Stimulated activated CD8-positive, alpha-beta memory T cell treated with anti-CD3 and anti-CD28 coated beads, Interleukin-2, amount 100 ng/mL, for 1 hour (primary cell): ENCODE data around the gene PQBP1.
A peak's percentile ranks its signal among the peaks of the same experiment; 100 is the strongest.

Source experiments
- DNase-seq, 2 donors: peaks; one replicate each; pipeline ENCODE4 v3.0.0-alpha.2; 2020; ENCODE audit warnings: low read depth in 2 of 2

The PQBP1 gene

GRCh38 chrX:48923771-48924170, 26.0 kb downstream of the PQBP1 start:
- no peak for DNase-seq

- DNase-seq: no peak
These were observed 26.5 kb downstream of the PQBP1 start for GRCh38 chrX:48924270-48924669.

GRCh38 chrX:48927123-48927522, 29.4 kb downstream of the PQBP1 start:
- DNase-seq: no peak

DNA sequence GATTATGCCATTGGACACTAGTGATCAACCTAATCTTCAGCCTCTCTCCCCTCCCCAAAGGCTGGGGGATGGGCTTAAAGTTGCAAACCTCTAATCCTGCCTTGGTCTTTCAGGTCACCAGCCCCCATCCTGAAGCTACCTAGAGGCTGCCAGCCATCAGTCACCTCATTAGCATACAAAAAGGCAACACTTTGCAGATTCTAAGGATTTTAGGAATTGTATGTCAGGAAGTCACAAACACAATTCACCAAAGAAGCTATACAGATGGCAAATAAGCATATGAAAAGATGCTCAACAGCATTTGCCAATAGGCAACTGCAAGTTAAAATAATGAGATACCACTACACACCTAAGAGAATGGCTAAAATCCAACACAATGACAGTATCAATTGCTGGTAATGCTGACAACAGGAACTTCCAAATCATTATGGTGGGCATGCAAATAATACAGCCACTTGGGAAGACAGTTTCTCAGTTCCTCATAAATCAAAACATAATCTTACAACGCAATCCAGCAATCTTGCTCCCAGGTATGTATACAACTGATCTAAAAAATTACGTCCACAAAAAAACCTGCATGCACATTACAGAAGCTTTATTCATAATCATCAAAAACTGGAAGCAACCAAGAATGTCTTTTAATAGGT, 30.1 kb downstream of the PQBP1 start:
- DNase-seq: no peak

DNA sequence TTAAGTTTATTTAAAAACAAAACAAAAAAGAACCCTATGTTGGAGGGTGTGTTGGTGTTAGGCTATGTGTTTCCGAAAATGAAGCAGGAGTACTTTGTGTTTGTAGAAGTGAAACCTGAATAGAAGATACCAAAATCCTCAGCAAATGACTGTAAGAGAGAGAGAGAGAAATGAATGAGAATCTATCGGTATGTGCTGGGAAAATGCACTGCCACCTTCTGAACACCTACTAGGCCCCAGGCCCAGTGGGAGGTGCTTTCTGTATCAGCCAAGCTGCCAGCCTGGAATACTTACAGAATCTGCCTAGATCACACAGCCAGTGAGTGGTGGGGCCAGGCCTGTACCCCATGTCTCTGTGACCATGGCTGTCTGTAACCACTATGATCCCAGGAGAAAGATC, 36.0 kb downstream of the PQBP1 start:
- no peak for DNase-seq

DNA sequence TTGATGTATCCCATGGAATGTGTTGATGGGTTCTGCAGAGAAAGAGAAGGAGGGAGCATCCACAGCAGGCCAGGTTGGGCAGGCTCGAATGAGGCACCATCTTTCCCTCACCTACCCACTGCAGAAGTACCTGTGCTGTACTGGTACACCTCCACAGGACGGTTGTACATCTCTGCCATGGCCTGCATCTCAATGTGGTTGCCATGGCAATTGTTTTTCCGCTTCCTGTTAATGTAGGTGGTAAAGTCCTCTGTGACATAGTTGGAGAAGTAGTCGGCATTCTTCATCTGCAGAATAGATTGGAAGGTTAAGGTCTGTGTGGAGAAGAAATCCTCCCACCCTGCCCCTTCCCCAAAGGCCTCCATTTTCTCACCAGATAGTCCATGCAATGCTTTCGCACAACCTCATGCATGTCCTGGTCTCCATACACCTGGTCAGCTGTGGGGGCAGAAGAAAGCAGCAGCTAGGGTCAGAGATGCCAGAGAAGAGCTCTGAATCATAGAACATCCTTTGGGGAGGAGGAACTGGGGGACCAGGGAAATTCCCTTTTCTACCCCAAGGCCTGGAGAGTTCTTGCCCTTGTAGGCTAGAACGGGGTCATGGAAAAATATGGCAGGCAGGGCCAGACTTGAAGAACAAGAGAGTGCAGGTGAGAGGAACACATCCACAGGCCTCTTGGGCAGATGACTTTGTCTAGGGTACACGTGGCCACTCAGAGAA, 37.0 kb downstream of the PQBP1 start:
- no peak for DNase-seq

GRCh38 chrX:48935301-48935670, 37.6 kb downstream of the PQBP1 start:
- no peak for DNase-seq

DNA sequence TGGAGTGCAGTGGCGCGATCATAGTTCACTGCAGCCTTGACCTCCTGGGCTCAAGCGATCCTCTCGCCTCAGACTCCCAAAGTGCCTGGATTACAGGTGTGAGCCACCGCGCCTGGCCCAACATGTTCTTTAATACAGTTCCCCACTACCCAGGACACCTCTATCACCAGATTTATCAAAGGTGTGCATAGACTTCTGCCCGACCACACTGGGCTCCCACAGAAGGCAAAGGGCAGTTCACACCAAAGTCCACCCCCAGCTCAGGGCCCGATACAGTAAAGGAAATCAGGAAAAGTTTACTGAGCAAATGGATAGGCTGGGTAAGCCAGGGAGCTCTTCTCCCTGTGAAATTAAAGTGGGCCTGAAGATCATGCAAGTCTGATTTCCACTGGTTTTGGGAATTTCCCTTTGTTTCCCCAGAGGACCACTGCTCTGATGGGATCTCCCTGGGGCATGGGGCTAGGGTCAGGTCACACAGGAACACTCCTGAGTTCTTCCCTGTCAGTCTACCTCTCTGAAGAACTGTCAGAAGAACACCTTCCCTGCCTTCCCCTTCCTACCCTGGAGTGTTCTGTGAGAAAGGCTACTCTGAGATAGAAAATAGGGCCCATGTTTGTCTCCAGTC, 38.8 kb downstream of the PQBP1 start:
- DNase-seq: no peak

- peak; percentile 76 to 80 for DNase-seq
These were observed 39.6 kb downstream of the PQBP1 start for GRCh38 chrX:48937054-48937907.

DNA sequence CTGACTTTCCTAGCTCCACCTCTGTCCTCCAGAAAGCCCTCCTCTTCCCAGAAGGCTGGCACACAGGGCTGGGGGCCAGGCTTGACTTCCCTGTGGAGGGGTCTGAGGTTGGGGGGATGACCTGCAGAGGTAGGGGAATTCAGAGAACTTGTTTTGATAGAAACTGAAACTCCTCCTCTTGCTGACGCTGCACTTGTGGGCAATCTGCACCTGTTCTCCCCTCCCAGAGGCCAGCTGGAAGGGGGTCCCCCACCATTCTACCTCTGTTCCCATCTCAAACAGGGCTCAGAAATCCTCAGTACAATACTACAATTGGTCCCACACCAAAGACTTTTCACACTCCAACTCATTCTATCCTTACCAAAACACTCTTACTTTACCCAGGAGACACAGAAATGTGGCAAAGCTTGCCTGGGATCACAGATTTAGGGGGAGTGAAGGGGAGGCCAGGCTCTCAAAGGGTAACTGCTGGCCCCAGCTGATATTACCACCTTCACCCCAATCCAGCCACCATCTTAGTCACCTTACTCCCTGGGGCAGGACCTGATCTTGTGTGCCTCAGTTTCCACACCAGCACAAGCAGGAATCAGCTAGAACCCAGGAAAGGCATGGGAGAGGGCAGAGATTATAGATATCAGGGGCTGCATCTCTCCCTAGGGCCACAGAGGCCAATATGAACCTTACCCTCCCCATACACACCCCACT, 41.1 kb downstream of the PQBP1 start:
- DNase-seq: no peak

DNA sequence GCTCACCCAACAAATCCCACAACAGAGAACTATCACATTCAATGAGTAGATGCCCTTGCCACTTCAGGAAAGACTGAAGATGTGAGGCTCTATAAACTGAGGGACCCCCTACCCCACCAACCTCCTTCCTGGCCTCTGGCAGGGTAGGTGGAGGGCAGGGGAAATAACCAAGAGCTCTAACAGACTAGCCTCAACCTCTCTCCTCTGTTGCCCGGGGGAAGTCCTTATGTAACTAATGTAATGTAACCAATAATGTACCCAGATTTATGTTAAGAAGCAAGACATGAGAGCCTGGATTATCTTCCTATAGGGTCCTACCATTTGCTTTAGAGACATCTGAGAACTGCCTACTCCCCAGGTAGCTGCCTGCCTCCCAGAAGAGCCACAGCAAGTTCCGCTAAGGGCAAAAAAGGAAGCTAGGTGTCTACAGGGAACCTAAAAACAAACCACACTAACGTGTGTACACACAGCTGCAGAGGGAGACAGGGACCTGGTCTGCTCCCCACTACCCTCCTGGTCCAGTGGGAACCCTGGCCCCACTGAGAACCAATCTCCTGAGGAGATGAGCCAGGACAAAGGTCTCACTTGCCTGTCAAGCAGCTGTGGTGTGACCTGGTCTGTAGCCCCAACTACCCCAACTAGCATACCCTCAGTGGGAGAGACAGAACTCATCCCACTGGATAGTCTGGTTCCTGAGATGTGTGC, 41.9 kb downstream of the PQBP1 start:
- no peak for DNase-seq

DNA sequence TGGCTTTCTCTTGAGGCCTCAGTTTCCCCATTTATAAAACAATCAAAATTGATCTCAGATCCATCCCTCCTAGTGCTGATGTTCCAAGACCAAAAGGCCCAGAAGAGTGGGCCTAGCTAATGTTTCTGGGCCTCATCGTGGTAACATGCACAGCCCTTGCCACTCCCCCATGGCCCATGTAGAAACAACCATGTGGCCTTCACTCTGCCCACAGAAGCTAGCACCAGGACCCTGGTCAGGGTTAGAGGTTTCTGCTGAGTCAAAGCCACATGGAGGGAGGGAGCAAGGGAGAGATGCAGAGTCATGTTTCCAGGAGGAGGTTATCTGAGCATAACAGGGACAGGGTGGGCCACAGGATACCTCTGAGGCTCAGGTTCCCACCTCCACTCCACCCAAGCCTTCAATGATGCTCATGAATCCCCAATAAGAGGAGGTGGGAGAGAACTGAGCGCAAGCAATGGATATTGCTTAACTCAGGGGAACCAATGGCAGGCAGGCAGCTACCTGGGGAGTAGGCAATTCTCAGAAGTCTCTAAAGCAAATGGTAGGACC, 42.8 kb downstream of the PQBP1 start:
- DNase-seq: no peak

- no peak for DNase-seq
These were observed 45.2 kb downstream of the PQBP1 start for GRCh38 chrX:48942895-48943294.

GRCh38 chrX:48945517-48946348, 48.0 kb downstream of the PQBP1 start:
- peak in 1 of 2 donors; percentile 22 for DNase-seq

DNA sequence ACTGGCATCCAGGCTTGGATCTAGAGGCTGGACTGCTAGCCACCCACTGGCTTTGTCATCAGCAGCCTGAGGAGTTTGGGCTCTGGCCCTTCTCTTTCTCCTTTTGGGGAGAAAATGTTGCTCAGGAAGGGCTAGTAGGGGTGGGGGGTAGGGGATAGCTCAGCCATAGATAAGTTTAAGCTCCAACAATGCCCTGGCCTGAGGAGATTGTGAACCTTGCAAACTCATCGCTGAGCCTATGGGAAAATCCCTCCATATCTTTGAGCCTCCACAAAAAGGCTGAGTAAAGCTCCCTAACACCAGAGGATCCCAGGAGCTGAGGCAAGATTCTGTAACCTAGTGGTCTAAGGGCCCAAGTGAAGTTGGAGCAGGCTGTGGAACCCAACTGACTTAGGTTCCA, 50.9 kb downstream of the PQBP1 start:
- no peak for DNase-seq
